ENCODE results near the gene IGFL4. TPM values are rescaled to one million over a fixed set of nuclear protein-coding genes. Genes with fewer than 3 reads are reported as not detected.

IGFL4 gene
- total and polyA plus RNA-seq, 9 of the 15 experiments (the other 6 are each of a cell fraction or from before 2014, with no cell fraction given) = not detected

- TF ChIP-seq TCF3 (CRISPR knock-in tag; IDR thresholded peaks at IDR 0.05) = no peak
- TF ChIP-seq YBX1 (IDR thresholded peaks at IDR 0.05) = no peak
- no peak for TF ChIP-seq ZNF507 (tag; conservative IDR thresholded peaks at IDR 0.05)
- TF ChIP-seq SREBF1 (IDR thresholded peaks at IDR 0.05; ENCODE audit: borderline replicate concordance, low read depth, low read length) = no peak
- TF ChIP-seq RFX7 (CRISPR knock-in tag; IDR thresholded peaks at IDR 0.05) = no peak
- TF ChIP-seq POLR3A (IDR thresholded peaks at IDR 0.05; ENCODE audit: borderline replicate concordance, extremely low read depth, insufficient read depth, insufficient read length) = no peak
- no peak for TF ChIP-seq TEAD4 (IDR thresholded peaks at IDR 0.05; ENCODE audit: low read length)
- no peak for TF ChIP-seq TEAD4 (CRISPR knock-in tag; IDR thresholded peaks at IDR 0.05; ENCODE audit: borderline replicate concordance)
- TF ChIP-seq MIER1 (IDR thresholded peaks at IDR 0.05; ENCODE audit: low read depth) = 0 out of 2 replicates have a peak, but pooled peaks have one; percentile 53
- TF ChIP-seq CSDE1 (IDR thresholded peaks at IDR 0.05) = no peak
- TF ChIP-seq, protein P1, sequence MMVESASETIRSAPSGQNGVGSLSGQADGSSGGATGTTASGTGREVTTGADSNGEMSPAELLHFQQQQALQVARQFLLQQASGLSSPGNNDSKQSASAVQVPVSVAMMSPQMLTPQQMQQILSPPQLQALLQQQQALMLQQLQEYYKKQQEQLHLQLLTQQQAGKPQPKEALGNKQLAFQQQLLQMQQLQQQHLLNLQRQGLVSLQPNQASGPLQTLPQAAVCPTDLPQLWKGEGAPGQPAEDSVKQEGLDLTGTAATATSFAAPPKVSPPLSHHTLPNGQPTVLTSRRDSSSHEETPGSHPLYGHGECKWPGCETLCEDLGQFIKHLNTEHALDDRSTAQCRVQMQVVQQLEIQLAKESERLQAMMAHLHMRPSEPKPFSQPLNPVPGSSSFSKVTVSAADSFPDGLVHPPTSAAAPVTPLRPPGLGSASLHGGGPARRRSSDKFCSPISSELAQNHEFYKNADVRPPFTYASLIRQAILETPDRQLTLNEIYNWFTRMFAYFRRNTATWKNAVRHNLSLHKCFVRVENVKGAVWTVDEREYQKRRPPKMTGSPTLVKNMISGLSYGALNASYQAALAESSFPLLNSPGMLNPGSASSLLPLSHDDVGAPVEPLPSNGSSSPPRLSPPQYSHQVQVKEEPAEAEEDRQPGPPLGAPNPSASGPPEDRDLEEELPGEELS (CRISPR knock-in tag; IDR thresholded peaks at IDR 0.05; ENCODE audit: borderline replicate concordance) = no peak
- no peak for TF ChIP-seq SIN3B (IDR thresholded peaks at IDR 0.05; ENCODE audit: low read depth)
- no peak for TF ChIP-seq ZNF639 (CRISPR knock-in tag; conservative IDR thresholded peaks at IDR 0.05 in 1 of 2, IDR thresholded peaks at IDR 0.05 in 1 of 2)
- no peak for TF ChIP-seq ZNF436 (CRISPR knock-in tag; IDR thresholded peaks at IDR 0.05)
- TF ChIP-seq TCF7 (IDR thresholded peaks at IDR 0.05; ENCODE audit: borderline replicate concordance) = no peak
- TF ChIP-seq ZSCAN32 (CRISPR knock-in tag; IDR thresholded peaks at IDR 0.05) = peak; percentile 45; the same call in 1 of the 2 replicates
- TF ChIP-seq NFYB (IDR thresholded peaks at IDR 0.05; ENCODE audit: extremely low read depth, insufficient read length) = peak; percentile 88
- TF ChIP-seq, protein P2, sequence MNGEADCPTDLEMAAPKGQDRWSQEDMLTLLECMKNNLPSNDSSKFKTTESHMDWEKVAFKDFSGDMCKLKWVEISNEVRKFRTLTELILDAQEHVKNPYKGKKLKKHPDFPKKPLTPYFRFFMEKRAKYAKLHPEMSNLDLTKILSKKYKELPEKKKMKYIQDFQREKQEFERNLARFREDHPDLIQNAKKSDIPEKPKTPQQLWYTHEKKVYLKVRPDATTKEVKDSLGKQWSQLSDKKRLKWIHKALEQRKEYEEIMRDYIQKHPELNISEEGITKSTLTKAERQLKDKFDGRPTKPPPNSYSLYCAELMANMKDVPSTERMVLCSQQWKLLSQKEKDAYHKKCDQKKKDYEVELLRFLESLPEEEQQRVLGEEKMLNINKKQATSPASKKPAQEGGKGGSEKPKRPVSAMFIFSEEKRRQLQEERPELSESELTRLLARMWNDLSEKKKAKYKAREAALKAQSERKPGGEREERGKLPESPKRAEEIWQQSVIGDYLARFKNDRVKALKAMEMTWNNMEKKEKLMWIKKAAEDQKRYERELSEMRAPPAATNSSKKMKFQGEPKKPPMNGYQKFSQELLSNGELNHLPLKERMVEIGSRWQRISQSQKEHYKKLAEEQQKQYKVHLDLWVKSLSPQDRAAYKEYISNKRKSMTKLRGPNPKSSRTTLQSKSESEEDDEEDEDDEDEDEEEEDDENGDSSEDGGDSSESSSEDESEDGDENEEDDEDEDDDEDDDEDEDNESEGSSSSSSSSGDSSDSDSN (IDR thresholded peaks at IDR 0.05; ENCODE audit: borderline replicate concordance in 1 of 2, low read depth in 2 of 2, low read length in 2 of 2) = no peak
- TF ChIP-seq ZNF586 (CRISPR knock-in tag; conservative IDR thresholded peaks at IDR 0.05) = no peak
- TF ChIP-seq FOS (IDR thresholded peaks at IDR 0.05; ENCODE audit: extremely low read depth, insufficient read length) = peak; percentile 99
- TF ChIP-seq, protein P3, sequence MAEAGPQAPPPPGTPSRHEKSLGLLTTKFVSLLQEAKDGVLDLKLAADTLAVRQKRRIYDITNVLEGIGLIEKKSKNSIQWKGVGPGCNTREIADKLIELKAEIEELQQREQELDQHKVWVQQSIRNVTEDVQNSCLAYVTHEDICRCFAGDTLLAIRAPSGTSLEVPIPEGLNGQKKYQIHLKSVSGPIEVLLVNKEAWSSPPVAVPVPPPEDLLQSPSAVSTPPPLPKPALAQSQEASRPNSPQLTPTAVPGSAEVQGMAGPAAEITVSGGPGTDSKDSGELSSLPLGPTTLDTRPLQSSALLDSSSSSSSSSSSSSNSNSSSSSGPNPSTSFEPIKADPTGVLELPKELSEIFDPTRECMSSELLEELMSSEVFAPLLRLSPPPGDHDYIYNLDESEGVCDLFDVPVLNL (CRISPR knock-in tag; IDR thresholded peaks at IDR 0.05; ENCODE audit: low read depth) = no peak
- no peak for TF ChIP-seq ZNF830 (CRISPR knock-in tag; IDR thresholded peaks at IDR 0.05)
Measured at GRCh38 chr19:45994998-45995714, 45.6 kb downstream of the IGFL4 start, which contains the start of gene CCDC61 (continued).
